Mesothelial cell of epicardium (in vitro differentiated cells): ENCODE results near the gene PIF1. TPM values are rescaled to one million over a fixed set of nuclear protein-coding genes. Genes with fewer than 3 reads are reported as not detected.

Experiments
- DNase-seq, 2 experiments: peaks; one replicate each; pipeline ENCODE4 v3.0.0; 2021; ENCODE audit warnings: low spot score in 2 of 2; ENCODE audit not compliant: unreplicated experiment in 2 of 2
- H3K27ac Mint-ChIP-seq: 2 replicates; pipeline ENCODE4 v1.8.0; 2021; ENCODE audit warnings: mixed read lengths
- H3K27me3 Mint-ChIP-seq: 2 replicates; pipeline ENCODE4 v1.8.0; 2021; ENCODE audit warnings: low read depth, mixed read lengths
- H3K36me3 Mint-ChIP-seq: 2 replicates; pipeline ENCODE4 v1.8.0; 2021; ENCODE audit warnings: mixed read lengths
- H3K4me1 Mint-ChIP-seq: 2 replicates; pipeline ENCODE4 v1.8.0; 2021; ENCODE audit warnings: mixed read lengths
- H3K4me3 Mint-ChIP-seq: 2 replicates; pipeline ENCODE4 v1.8.0; 2021; ENCODE audit warnings: mild to moderate bottlenecking, moderate library complexity, mixed read lengths
- H3K9me3 Mint-ChIP-seq: 2 replicates; pipeline ENCODE4 v1.8.0; 2021; ENCODE audit warnings: mixed read lengths
- CTCF ChIP-seq: fragments of 200-600 bp; sonication (generic); IDR thresholded peaks from one replicate; pipeline ENCODE4 v1.5.0; 2021; ENCODE audit warnings: antibody characterized with exemption; ENCODE audit not compliant: unreplicated experiment
- total RNA-seq: library from RNA; stranded (reverse); gene quantifications from 3 replicates; pipeline ENCODE4 v1.2.1, GENCODE V29; 2021

Gene PIF1
- total RNA-seq, 1 donor from 2014 or later = 10.8 TPM

- Mint-ChIP-seq H3K9me3 (no peaks in the 10 kb centered on the region), H3K27me3 (no peaks in the 10 kb centered on the region), H3K36me3 (no peaks in the 10 kb centered on the region), H3K4me3 (no peak overlapping the region), H3K4me1 (no peaks in the 10 kb centered on the region), H3K27ac (no peak overlapping the region)
- DNase-seq = no peak
- TF ChIP-seq CTCF = no peak
Measured at GRCh38 chr15:64792282-64792681, 33.2 kb downstream of the PIF1 start.

- TF ChIP-seq CTCF = no peak
- no peaks in the 10 kb centered on the region for H3K9me3 Mint-ChIP-seq
- H3K36me3 Mint-ChIP-seq = no peaks in the 10 kb centered on the region
- H3K27ac Mint-ChIP-seq = no peak overlapping the region
- no peaks in the 10 kb centered on the region for H3K27me3 Mint-ChIP-seq
- no peaks in the 10 kb centered on the region for H3K4me1 Mint-ChIP-seq
- H3K4me3 Mint-ChIP-seq = no peak overlapping the region
- no peak for DNase-seq
Measured at GRCh38 chr15:64791401-64791800, 34.0 kb downstream of the PIF1 start.

GRCh38 chr15:64783796-64784195 lies 41.7 kb downstream of the PIF1 start:
- Mint-ChIP-seq H3K27me3 (no peaks in the 10 kb centered on the region), H3K4me3 (no peak overlapping the region), H3K4me1 (no peaks in the 10 kb centered on the region), H3K36me3 (no peaks in the 10 kb centered on the region), H3K27ac (no peak overlapping the region), H3K9me3 (no peaks in the 10 kb centered on the region)
- no peak for TF ChIP-seq CTCF
- no peak for DNase-seq

GRCh38 chr15:64782751-64783150 lies 42.7 kb downstream of the PIF1 start:
- H3K4me3 Mint-ChIP-seq = no peak overlapping the region
- H3K27ac Mint-ChIP-seq = no peak overlapping the region
- no peak for DNase-seq
- H3K36me3 Mint-ChIP-seq = no peaks in the 10 kb centered on the region
- H3K27me3 Mint-ChIP-seq = peaks cover 2% of the 10 kb centered on the region
- H3K4me1 Mint-ChIP-seq = no peaks in the 10 kb centered on the region
- TF ChIP-seq CTCF = no peak
- H3K9me3 Mint-ChIP-seq = no peaks in the 10 kb centered on the region

- Mint-ChIP-seq H3K27ac (no peak overlapping the region), H3K9me3 (no peaks in the 10 kb centered on the region), H3K4me3 (no peak overlapping the region), H3K4me1 (peaks cover 8% of the 10 kb centered on the region), H3K36me3 (no peaks in the 10 kb centered on the region), H3K27me3 (peaks cover 4% of the 10 kb centered on the region)
- no peak for DNase-seq
- no peak for TF ChIP-seq CTCF
Measured at GRCh38 chr15:64781299-64781698, 44.1 kb downstream of the PIF1 start.

GRCh38 chr15:64780600-64781156 lies 44.8 kb downstream of the PIF1 start:
- no peak overlapping the region for H3K4me3 Mint-ChIP-seq
- peaks cover 8% of the 10 kb centered on the region for H3K4me1 Mint-ChIP-seq
- DNase-seq = no peak
- H3K27ac Mint-ChIP-seq = no peak overlapping the region
- no peaks in the 10 kb centered on the region for H3K36me3 Mint-ChIP-seq
- H3K27me3 Mint-ChIP-seq = peaks cover 4% of the 10 kb centered on the region
- TF ChIP-seq CTCF = no peak
- no peaks in the 10 kb centered on the region for H3K9me3 Mint-ChIP-seq
